PC-9 (cell line): ENCODE data around the gene BCL7B.

Experiments used
- CTCF ChIP-seq: fragments of 200-600 bp; sonication (generic); conservative IDR thresholded peaks from 2 replicates; pipeline ENCODE4 v1.6.1; 2017; ENCODE audit warnings: mixed run types, antibody characterized with exemption, mild to moderate bottlenecking, moderate library complexity
- EZH2 ChIP-seq: fragments of 200-600 bp; sonication (generic); IDR thresholded peaks from 2 replicates; pipeline ENCODE4 v1.8.0; 2017; ENCODE audit warnings: antibody characterized with exemption, low read depth

- TF ChIP-seq CTCF, result no peak
- TF ChIP-seq EZH2, result no peak
Measured at GRCh38 chr7:73536479-73536878, 21.0 kb downstream of the BCL7B start.
